GM12873 (cell line): ENCODE results near the gene DIS3L2.

Experiments
- TF ChIP-seq, protein P1 (sequence below): IDR thresholded peaks from 2 replicates; pipeline ENCODE4 v1.5.1; 2012; ENCODE audit warnings: low read depth, mild to moderate bottlenecking, moderate library complexity, low read length, control low read depth; ENCODE audit not compliant: insufficient read depth; ENCODE audit errors: missing control alignments

Gene DIS3L2

DNA sequence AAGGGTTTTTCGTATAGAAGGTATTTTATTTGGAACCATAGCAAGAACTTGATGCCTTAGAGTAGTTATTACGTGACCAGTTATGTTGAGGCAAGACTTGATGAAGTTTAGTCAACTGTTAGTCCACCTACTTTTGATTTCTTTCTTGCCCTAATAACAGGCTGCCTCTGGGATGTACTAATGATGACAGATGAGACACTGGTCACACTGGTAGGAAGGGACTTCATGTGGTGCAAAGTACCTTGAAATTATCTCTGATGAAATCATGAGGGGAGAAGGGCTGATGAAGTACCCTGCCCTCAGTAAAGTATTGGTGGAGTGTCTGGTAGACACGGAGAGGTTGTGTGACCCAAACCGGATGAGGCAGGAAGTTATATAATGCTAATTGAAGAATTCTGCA, 5.4 kb downstream of the DIS3L2 start:
- TF ChIP-seq, protein P1, sequence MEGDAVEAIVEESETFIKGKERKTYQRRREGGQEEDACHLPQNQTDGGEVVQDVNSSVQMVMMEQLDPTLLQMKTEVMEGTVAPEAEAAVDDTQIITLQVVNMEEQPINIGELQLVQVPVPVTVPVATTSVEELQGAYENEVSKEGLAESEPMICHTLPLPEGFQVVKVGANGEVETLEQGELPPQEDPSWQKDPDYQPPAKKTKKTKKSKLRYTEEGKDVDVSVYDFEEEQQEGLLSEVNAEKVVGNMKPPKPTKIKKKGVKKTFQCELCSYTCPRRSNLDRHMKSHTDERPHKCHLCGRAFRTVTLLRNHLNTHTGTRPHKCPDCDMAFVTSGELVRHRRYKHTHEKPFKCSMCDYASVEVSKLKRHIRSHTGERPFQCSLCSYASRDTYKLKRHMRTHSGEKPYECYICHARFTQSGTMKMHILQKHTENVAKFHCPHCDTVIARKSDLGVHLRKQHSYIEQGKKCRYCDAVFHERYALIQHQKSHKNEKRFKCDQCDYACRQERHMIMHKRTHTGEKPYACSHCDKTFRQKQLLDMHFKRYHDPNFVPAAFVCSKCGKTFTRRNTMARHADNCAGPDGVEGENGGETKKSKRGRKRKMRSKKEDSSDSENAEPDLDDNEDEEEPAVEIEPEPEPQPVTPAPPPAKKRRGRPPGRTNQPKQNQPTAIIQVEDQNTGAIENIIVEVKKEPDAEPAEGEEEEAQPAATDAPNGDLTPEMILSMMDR, result no peak

DNA sequence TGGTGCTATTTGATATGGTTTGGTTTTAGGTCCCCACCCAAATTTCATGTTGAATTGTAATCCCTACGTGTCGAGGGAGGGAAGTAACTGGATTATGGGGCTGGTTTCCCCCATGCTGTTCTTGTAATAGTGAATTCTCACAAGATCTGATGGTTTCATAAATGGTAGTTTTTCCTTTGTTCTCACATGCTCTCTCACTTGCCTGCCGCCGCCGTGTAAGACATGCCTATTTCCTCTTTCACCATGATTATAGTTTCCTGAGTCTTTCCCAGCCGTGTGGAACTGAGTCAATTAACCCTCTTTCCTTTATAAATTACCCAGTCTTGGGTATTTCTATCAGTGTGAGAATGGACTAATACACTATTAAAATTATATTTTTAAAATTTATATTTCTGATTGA, 7.3 kb downstream of the DIS3L2 start:
- TF ChIP-seq, protein P1, result no peak

DNA sequence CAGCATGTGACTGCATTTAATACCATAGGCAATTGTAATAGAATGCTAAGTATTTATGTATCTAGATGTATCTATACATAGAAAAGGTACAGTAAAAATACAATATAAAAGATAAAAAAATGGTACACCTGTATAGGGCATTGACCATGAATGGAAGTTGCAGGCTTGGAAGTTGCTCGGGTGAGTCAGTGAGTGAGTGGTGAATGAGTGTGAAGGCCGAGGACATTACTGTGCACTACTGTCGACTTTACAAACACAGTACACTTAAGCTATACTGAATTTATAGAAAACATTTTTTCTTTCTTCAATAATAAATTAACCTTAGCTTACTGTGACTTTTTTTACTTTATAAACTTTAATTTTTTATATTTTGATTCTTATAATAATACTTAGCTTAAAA, 8.9 kb downstream of the DIS3L2 start:
- TF ChIP-seq, protein P1, result no peak

DNA sequence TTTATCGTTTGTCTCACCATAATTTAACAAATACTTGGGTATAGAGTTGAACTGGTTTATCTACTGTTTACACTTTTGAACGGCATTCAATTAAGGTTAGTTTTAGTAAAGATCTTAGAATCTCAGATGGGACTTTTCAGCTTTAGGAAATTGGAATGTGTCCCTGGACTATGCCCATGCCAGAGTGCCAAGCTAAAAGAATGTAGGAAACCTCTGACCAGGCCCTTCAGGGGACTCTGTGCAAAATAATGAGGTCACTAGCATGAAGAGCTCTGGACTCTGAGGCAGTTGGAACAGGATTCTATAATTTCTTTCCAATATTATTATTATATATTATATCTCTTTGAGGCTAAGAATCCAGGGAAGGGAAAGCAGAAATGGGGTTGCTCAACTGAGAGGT, 13.5 kb downstream of the DIS3L2 start:
- TF ChIP-seq, protein P1, result no peak

DNA sequence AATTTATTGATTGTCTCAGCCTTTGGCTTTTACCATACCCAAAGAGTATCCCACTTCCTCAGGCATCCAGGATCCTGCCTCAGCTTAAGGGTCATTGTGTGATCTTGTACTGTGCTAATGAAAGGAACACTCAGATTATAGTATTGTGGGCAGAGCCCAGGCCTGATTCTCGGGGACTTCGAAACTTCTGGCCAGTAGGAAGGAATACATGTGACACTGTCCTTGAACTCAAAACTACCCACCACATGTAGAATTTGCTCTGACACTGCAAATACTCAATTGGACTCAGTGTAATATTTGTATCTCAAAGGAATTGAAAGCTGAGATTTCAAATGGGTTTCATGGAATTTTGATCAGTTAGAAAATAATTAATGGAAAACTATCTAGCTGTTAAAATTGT, 15.9 kb downstream of the DIS3L2 start:
- TF ChIP-seq, protein P1, result no peak

DNA sequence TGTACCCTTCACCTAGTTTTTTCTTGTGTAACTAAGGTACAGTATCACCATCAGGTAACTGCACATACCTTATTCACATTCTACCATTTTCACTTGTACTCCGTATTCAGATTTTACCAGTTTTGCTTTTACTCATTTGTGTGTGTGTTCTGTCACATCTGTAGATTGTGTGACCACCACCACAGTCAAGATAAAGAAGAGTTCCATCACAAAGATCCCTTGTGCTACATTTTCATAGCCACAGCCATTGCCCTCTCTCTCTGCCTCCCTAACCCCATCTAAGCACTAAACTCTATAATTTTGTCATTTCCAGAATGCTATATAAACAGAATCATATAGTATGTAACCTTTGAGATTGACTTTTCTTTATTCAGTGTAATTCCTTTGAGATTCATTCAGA, 23.5 kb downstream of the DIS3L2 start:
- TF ChIP-seq, protein P1, result no peak

DNA sequence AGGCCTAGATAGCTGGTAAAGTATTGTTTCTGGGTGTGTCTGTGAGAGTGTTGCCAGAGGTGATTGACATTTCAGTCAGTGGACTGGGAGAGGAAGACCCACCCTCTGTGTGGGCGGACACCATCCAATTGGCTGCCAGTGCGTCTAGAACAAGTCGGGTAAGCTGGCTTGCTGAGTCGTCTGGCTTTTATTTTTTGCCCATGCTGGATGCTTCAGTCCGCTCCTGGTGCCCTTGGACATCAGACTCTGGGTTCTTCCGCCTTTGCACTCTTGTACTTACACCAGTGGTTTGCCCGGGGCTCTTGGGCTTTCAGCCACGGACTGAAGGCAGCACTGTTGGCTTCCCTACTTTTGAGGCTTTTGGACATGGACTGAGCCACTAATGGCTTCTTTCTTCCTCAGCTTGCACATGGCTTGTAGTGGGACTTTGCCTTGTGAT, 24.3 kb downstream of the DIS3L2 start:
- TF ChIP-seq, protein P1, result no peak
